ENCODE data around the gene IFRD2. TPM values are rescaled to one million over a fixed set of nuclear protein-coding genes. Genes with fewer than 3 reads are reported as not detected.
"Not testable (repeated sequence)": the region's sequence is repeated elsewhere in the genome, so short reads cannot be mapped to it uniquely, and the experiment has no call there.

Gene IFRD2
- total and polyA plus RNA-seq, 3 experiments from 2014 or later, result 66.8 to 192 (median 191) TPM

DNA sequence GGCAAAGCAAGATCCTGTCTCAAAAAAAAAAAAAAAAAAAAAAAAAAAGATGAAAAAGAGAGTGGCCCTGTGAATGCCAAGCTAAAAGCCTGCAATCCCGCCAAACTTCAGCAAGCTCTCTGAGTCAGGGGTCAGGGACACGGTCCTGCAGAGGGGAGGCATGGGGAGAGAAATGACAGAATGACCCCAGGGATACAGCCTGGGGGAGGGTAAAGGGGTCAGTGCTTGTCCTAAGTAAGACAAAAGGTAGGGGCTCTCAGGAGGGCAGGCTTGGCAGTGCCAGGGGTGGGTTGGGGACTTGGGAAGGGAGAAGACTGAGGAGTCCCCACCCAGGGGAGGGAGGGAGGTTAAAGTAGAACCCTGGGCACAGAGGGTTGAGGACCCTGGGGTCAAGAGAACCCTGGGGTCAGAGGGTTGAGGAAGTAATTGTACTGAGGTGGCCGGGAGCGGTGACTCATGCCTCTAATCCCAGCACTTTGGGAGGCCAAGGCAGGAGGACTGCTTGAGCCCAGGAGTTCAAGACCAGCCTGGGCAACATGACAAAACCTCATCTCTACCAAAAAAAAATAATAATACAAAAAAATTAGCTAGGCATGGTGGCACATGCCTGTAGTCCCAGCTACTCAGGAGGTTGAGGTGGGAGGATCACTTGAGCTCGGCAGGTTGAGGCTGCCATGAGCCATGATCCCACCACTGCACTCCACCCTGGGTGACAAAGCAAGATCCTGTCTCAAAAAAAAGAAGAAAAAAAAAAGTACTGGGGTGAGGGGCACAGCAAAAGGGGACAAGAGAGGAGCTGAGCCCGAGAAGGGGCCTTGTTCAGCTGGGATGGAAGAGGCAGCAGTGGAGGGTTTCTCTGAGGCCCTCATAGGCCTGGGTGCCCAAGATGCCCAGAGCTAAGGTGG, 28.5 kb downstream of the IFRD2 start:
- H3K36me3 ChIP-seq (ENCODE audit: insufficient read depth, low read length), result no peaks in the 10 kb centered on the region
- no peak overlapping the region for H3K27ac ChIP-seq (ENCODE audit: low read depth, low read length)
- H3K4me1 ChIP-seq (ENCODE audit: insufficient read depth, low read length), result peaks cover 5% of the 10 kb centered on the region
- peaks cover 0 to 6% of the 10 kb centered on the region in 2 donors for H3K27me3 Mint-ChIP-seq
- no peak overlapping the region for H3K4me3 Mint-ChIP-seq
- H3K9me3 Mint-ChIP-seq, result no peaks in the 10 kb centered on the region
- no peak overlapping the region for H3K4me3 ChIP-seq (ENCODE audit: low read length)
- ChIA-PET POLR2A (interaction anchor here (0.5 to 0.6 kb wide), 2 partner anchors 20 to 149 kb away, joined by 3 to 5 read pairs; no protein-coding TSS in a partner anchor), CTCF (interaction anchor here (0.6 to 2.3 kb wide), 10 partner anchors 11 to 149 kb away, joined by 3 to 9 read pairs (median 4); no protein-coding TSS in a partner anchor)
- H3K9me3 ChIP-seq (ENCODE audit: low read length), result no peaks in the 10 kb centered on the region
- peaks cover 0 to 6% (median 0%) of the 10 kb centered on the region in 3 donors for H3K36me3 Mint-ChIP-seq
- H3K27ac Mint-ChIP-seq, result peak overlapping the region in 2 of 8 donors; percentile 72 to 93
- H3K27me3 ChIP-seq (ENCODE audit: insufficient read depth, low read length, poor library complexity, severe bottlenecking), result no peaks in the 10 kb centered on the region
- DNase-seq, result no peak
- H3K4me1 Mint-ChIP-seq, result peaks cover 0 to 9% (median 5%) of the 10 kb centered on the region in 3 donors

DNA sequence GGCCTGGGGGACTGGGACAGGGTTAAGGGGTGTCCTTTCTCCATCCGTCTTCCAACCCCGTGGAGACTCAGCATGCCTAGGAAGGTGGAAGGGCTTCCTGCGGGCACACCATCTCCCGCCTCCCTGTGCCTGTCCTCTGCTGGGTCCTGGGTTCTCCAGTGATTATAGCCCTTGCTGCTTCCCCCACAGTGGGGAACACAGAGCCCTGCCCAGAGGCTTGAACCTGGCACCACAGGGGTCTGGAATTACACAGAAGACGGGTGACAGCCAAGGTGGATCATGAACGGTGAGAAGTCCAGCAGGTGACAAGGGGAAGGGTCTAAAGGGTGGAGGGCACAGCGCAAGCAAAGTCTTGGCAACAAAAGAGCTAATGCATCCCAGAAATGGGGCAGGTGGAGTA, 29.5 kb downstream of the IFRD2 start:
- peaks cover 5% of the 10 kb centered on the region for H3K4me1 ChIP-seq (ENCODE audit: insufficient read depth, low read length)
- peaks cover 0 to 9% (median 5%) of the 10 kb centered on the region in 3 donors for H3K4me1 Mint-ChIP-seq
- ChIA-PET CTCF (interaction anchor here (0.6 to 2.3 kb wide), 5 partner anchors 16 to 68 kb away, joined by 4 to 9 read pairs (median 6); no protein-coding TSS in a partner anchor), POLR2A (no interaction called here)
- H3K27me3 Mint-ChIP-seq, result no peaks in the 10 kb centered on the region
- H3K36me3 Mint-ChIP-seq, result peaks cover 0 to 16% (median 0%) of the 10 kb centered on the region in 3 donors
- H3K27ac Mint-ChIP-seq, result peak overlapping the region in 1 of 8 donors; percentile 93
- no peak overlapping the region for H3K4me3 ChIP-seq (ENCODE audit: low read length)
- H3K27ac ChIP-seq (ENCODE audit: low read depth, low read length), result no peak overlapping the region
- peaks cover 5% of the 10 kb centered on the region for H3K36me3 ChIP-seq (ENCODE audit: insufficient read depth, low read length)
- H3K27me3 ChIP-seq (ENCODE audit: insufficient read depth, low read length, poor library complexity, severe bottlenecking), result no peaks in the 10 kb centered on the region
- no peak for DNase-seq
- H3K9me3 Mint-ChIP-seq, result no peaks in the 10 kb centered on the region
- H3K4me3 Mint-ChIP-seq, result no peak overlapping the region
- no peaks in the 10 kb centered on the region for H3K9me3 ChIP-seq (ENCODE audit: low read length)

DNA sequence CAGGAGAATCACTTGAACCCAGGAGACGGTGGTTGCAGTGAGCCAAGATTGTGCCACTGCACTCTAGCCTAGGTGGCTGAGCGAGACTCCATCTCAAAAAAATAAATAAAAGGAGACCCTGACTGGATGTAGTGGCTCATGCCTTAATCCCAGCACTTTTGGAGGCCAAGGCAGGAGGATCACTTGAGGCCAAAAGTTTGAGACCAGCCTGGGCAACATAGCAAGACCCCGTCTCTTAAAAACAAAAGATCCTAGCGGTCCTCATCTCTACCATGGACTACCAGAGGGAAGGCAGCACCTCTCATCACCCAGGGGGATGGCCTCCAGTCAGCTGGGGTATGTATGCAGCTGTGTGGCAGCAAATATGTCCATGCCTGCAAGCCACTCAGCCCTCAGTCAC, 30.0 kb downstream of the IFRD2 start:
- H3K36me3 ChIP-seq (ENCODE audit: insufficient read depth, low read length); H3K9me3 ChIP-seq (ENCODE audit: low read length); H3K27ac ChIP-seq (ENCODE audit: low read depth, low read length); POLR2A ChIA-PET; DNase-seq; H3K4me3 ChIP-seq (ENCODE audit: low read length); H3K27me3 ChIP-seq (ENCODE audit: insufficient read depth, low read length, poor library complexity, severe bottlenecking); H3K27me3 Mint-ChIP-seq; H3K9me3 Mint-ChIP-seq; H3K4me1 ChIP-seq (ENCODE audit: insufficient read depth, low read length); H3K4me3 Mint-ChIP-seq: not testable (repeated sequence)
- Mint-ChIP-seq H3K4me1 (peaks cover 0 to 12% (median 7%) of the 10 kb centered on the region in 3 donors), H3K36me3 (peaks cover 3 to 22% (median 3%) of the 10 kb centered on the region in 3 donors), H3K27ac (peak overlapping the region in 1 of 8 donors; percentile 60)
- CTCF ChIA-PET, result interaction anchor here (1.4 to 8.3 kb wide), 4 partner anchors 14 to 67 kb away, joined by 4 to 101 read pairs (median 20); no protein-coding TSS in a partner anchor

DNA sequence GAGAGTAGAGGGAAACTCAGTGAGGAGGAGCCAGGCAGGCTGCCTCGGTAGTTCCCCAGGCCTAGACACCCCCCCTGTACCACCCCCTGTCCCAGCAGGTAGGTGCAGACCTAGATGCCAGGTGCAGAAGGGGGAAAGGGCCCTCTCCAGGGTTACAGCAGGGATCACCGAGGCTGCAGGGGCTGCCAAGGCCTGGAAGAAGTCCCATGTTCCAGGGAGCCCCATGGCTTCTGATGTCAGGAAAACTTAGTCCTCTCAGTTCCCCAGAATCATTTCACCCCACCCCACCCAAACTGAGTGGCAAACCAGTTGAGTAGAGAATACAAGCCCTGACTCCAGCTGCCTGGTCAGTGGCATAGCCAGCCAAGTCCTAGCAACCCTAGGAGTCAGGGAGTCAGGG, 30.7 kb downstream of the IFRD2 start:
- no peak for DNase-seq
- peaks cover 0 to 13% (median 8%) of the 10 kb centered on the region in 3 donors for H3K4me1 Mint-ChIP-seq
- H3K4me1 ChIP-seq (ENCODE audit: insufficient read depth, low read length), result peaks cover 5% of the 10 kb centered on the region
- H3K27ac ChIP-seq (ENCODE audit: low read depth, low read length), result peak overlapping the region; percentile 47
- H3K27ac Mint-ChIP-seq, result peak overlapping the region in 2 of 8 donors; percentile 68 to 90
- no peaks in the 10 kb centered on the region for H3K9me3 Mint-ChIP-seq
- POLR2A ChIA-PET, result no interaction called here
- no peaks in the 10 kb centered on the region for H3K27me3 ChIP-seq (ENCODE audit: insufficient read depth, low read length, poor library complexity, severe bottlenecking)
- H3K9me3 ChIP-seq (ENCODE audit: low read length), result no peaks in the 10 kb centered on the region
- peaks cover 15% of the 10 kb centered on the region for H3K36me3 ChIP-seq (ENCODE audit: insufficient read depth, low read length)
- peak overlapping the region in 2 of 7 donors; percentile 23 to 27 for H3K4me3 Mint-ChIP-seq
- peaks cover 3 to 29% (median 4%) of the 10 kb centered on the region in 3 donors for H3K36me3 Mint-ChIP-seq
- H3K4me3 ChIP-seq (ENCODE audit: low read length), result no peak overlapping the region
- no peaks in the 10 kb centered on the region for H3K27me3 Mint-ChIP-seq
- CTCF ChIA-PET, result interaction anchor here (1.0 to 8.3 kb wide), 7 partner anchors 13 to 70 kb away, joined by 4 to 101 read pairs (median 5); partner anchors contain the start of genes GNAT1, HYAL3 and NAA80

DNA sequence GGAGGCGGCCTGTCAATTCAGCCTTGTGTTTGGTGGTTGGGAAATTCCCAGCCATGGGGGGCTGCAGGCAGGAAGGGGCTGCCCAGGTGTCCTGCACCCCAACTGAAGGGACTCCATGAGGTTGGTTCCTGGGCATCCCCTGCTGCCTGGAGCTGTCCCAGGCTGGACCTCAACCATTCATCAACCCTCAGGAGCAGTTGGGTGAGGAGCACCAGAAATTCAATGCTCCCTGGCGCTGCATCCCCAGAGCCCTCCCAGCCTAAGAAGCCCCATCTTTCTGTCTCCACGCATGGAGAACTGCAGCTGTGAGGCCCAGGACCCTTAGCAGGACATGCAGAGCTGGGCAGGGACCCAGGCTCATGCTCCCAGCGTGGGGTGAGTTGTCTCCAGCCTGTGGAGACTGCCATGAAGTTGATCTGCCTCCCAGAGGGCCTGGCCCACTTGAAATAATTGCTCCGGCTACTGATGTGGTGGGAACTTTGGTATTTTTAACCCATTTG, 31.2 kb downstream of the IFRD2 start:
- Histone ChIP-seq H3K27me3 (ENCODE audit: insufficient read depth, low read length, poor library complexity, severe bottlenecking) (no peaks in the 10 kb centered on the region), H3K4me3 (ENCODE audit: low read length) (no peak overlapping the region), H3K27ac (ENCODE audit: low read depth, low read length) (peak overlapping the region; percentile 47), H3K4me1 (ENCODE audit: insufficient read depth, low read length) (peaks cover 5% of the 10 kb centered on the region), H3K36me3 (ENCODE audit: insufficient read depth, low read length) (peaks cover 20% of the 10 kb centered on the region), H3K9me3 (ENCODE audit: low read length) (no peaks in the 10 kb centered on the region)
- Mint-ChIP-seq H3K4me1 (peaks cover 0 to 13% (median 8%) of the 10 kb centered on the region in 3 donors), H3K27me3 (no peaks in the 10 kb centered on the region), H3K36me3 (peaks cover 3 to 34% (median 4%) of the 10 kb centered on the region in 3 donors), H3K9me3 (no peaks in the 10 kb centered on the region), H3K4me3 (peak overlapping the region in 2 of 7 donors; percentile 27 to 86), H3K27ac (peak overlapping the region in 2 of 8 donors; percentile 68 to 90)
- DNase-seq, result no peak
- ChIA-PET POLR2A (no interaction called here), CTCF (interaction anchor here (1.0 to 8.3 kb wide), 13 partner anchors 10 to 129 kb away, joined by 3 to 101 read pairs (median 4); partner anchors contain the start of genes GNAI2, GNAT1, HYAL3 and NAA80)

DNA sequence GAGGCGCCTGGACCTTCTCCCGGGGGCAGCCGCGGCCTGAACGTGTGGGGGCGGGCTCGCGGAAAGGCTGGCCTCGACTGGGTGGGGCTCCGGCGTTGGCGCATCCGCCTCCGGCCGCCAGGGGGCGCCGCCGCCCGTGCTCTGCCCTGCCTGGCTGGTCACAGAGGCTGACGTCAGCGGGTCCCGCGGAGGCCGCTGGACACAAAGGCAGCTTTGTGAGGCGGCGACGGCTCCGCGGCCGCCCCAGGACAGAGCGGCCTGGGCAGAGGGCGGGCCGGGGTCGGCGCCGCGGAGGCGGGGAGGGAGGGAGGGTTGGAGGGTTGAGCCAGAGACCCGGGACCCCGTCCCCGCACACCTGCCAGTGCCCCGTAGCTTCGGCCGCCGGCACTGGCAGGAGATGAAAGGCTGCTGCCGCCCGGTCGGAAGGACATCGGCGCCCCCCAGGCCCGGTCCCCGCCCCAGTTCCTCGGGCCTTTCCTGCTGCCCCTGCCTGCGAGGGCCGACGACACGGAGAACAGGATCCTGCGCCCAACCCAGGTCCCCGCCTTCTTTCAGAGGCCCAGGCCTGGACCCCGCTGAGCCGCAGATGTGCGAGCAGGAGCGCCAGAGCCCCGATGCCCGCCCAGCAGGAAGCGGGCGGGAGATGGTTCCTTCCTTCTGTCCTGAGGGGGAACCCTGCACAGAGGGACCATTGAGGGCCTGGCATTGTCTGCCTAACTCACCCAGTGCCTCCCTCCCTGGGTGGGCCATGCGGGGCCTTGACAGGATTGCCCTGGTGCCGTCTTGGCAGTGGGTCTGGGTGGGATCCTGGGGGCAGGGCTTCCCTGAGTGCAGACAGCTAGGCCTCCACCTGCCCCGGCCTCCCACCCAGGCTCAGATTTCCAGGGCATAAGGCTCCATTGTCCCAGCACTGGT, 31.9 kb downstream of the IFRD2 start:
- H3K36me3 Mint-ChIP-seq, result peaks cover 3 to 38% (median 4%) of the 10 kb centered on the region in 3 donors
- Histone ChIP-seq H3K27me3 (ENCODE audit: insufficient read depth, low read length, poor library complexity, severe bottlenecking) (no peaks in the 10 kb centered on the region), H3K4me3 (ENCODE audit: low read length) (peak overlapping the region; percentile 22), H3K9me3 (ENCODE audit: low read length) (no peaks in the 10 kb centered on the region), H3K36me3 (ENCODE audit: insufficient read depth, low read length) (peaks cover 20% of the 10 kb centered on the region), H3K4me1 (ENCODE audit: insufficient read depth, low read length) (peaks cover 5% of the 10 kb centered on the region), H3K27ac (ENCODE audit: low read depth, low read length) (peak overlapping the region; percentile 47)
- H3K9me3 Mint-ChIP-seq, result no peaks in the 10 kb centered on the region
- H3K27me3 Mint-ChIP-seq, result no peaks in the 10 kb centered on the region
- ChIA-PET CTCF (interaction anchor here (0.5 to 8.3 kb wide), 29 partner anchors 8 to 1661 kb away, joined by 3 to 101 read pairs (median 4); partner anchors contain the start of genes GNAI2, GNAT1, HYAL3 and IFRD2), POLR2A (interaction anchor here (1.9 to 2.4 kb wide), 2 partner anchors 14 to 25 kb away, joined by 11 to 13 read pairs; partner anchors contain the start of gene GNAI2)
- peak overlapping the region in 7 of 8 donors; percentile 3 to 98 (median 59) for H3K27ac Mint-ChIP-seq
- peaks cover 0 to 13% (median 8%) of the 10 kb centered on the region in 3 donors for H3K4me1 Mint-ChIP-seq
- H3K4me3 Mint-ChIP-seq, result peak overlapping the region in 6 of 7 donors; percentile 50 to 86 (median 70)
- peak; percentile 77 to 88 (median 80) for DNase-seq

DNA sequence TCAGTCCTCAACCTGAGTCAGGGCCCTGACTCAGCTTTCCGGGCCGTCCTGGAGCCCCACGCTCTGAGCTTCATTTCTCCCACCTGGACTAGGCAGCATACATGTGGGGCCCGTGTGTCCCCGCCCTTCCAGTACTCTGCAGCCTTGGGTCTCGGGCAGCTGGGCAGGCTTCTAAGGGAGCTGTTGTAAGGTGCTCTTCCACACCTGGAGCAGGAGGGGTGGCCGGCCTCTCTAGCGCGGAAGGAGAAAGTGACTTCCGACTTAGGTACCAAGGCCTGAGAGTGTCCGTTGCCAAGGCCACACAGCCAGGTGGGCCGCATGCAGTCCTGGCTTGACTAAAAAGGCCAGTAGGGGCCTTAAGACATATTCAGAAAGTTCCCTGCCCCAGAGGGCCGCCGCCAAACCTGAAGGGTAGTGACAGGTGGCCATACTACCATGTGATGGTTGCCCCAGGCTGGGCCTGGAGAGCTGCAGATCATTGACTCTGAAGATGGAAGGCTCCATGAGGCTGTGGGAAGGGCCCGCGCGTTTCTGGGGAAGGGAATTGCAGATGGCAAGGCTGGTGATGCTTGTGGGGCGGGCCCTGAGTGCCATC, 32.7 kb downstream of the IFRD2 start:
- Histone ChIP-seq H3K27ac (ENCODE audit: low read depth, low read length) (no peak overlapping the region), H3K4me3 (ENCODE audit: low read length) (no peak overlapping the region), H3K9me3 (ENCODE audit: low read length) (no peaks in the 10 kb centered on the region), H3K4me1 (ENCODE audit: insufficient read depth, low read length) (peaks cover 5% of the 10 kb centered on the region), H3K36me3 (ENCODE audit: insufficient read depth, low read length) (peaks cover 24% of the 10 kb centered on the region), H3K27me3 (ENCODE audit: insufficient read depth, low read length, poor library complexity, severe bottlenecking) (no peaks in the 10 kb centered on the region)
- CTCF ChIA-PET, result interaction anchor here (0.8 to 8.3 kb wide), 27 partner anchors 8 to 139 kb away, joined by 3 to 101 read pairs (median 4); partner anchors contain the start of genes GNAI2, GNAT1 and IFRD2
- peak overlapping the region; percentile 33 to 98 (median 60) for H3K27ac Mint-ChIP-seq
- no peaks in the 10 kb centered on the region for H3K27me3 Mint-ChIP-seq
- H3K9me3 Mint-ChIP-seq, result no peaks in the 10 kb centered on the region
- H3K4me3 Mint-ChIP-seq, result peak overlapping the region in 6 of 7 donors; percentile 50 to 82 (median 70)
- POLR2A ChIA-PET, result interaction anchor here (1.9 to 2.4 kb wide), 2 partner anchors 13 to 24 kb away, joined by 11 to 13 read pairs; partner anchors contain the start of gene GNAI2
- peaks cover 3 to 45% (median 4%) of the 10 kb centered on the region in 3 donors for H3K36me3 Mint-ChIP-seq
- peaks cover 0 to 13% (median 8%) of the 10 kb centered on the region in 3 donors for H3K4me1 Mint-ChIP-seq
- DNase-seq, result no peak

Data from CD8-positive, alpha-beta memory T cell (primary cell).